Measurements from ENCODE around the gene HMG20A.

- TF ChIP-seq POLR2A (IDR thresholded peaks at IDR 0.05) (no peak), POLR2AphosphoS5 (IDR thresholded peaks at IDR 0.05; ENCODE audit: insufficient read depth in 1 of 2, low read depth in 1 of 2) (no peak)
- TF ChIP-seq, protein P1, sequence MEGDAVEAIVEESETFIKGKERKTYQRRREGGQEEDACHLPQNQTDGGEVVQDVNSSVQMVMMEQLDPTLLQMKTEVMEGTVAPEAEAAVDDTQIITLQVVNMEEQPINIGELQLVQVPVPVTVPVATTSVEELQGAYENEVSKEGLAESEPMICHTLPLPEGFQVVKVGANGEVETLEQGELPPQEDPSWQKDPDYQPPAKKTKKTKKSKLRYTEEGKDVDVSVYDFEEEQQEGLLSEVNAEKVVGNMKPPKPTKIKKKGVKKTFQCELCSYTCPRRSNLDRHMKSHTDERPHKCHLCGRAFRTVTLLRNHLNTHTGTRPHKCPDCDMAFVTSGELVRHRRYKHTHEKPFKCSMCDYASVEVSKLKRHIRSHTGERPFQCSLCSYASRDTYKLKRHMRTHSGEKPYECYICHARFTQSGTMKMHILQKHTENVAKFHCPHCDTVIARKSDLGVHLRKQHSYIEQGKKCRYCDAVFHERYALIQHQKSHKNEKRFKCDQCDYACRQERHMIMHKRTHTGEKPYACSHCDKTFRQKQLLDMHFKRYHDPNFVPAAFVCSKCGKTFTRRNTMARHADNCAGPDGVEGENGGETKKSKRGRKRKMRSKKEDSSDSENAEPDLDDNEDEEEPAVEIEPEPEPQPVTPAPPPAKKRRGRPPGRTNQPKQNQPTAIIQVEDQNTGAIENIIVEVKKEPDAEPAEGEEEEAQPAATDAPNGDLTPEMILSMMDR (IDR thresholded peaks at IDR 0.05), result no peak
These were observed 106.6 kb downstream of the HMG20A start for GRCh38 chr15:77527164-77527778.
